Activated T-cell treated with anti-CD3 and anti-CD28 coated beads for 4 hours (primary cell): ENCODE measurements around the gene TNFAIP8L2.

Experiments
- DNase-seq: peaks from one replicate; pipeline ENCODE4 v3.0.0-alpha.2; 2020

TNFAIP8L2 gene

DNA sequence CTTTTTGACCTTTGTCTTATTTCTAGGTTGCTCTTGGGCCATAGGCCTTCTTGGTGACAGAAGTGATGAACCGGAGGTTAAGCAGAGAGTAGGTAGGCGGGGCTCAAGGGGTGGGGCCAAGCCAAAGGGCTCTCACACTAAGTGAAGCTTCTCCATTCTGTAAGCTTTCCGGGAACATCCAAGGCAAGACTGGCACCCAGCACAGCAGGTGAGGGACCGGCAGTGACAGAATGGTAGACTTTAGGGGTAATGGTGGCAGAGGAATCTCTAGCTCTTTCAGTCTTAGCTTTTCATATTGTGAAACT, at the start of gene TNFAIP8L2:
Gene TNFAIP8L2, plus strand, starts transcription at position 135 of the 305 bp plus-strand sequence. CDS start 2,049 bp downstream, outside the sequence.
- DNase-seq, result peak; percentile 61

DNA sequence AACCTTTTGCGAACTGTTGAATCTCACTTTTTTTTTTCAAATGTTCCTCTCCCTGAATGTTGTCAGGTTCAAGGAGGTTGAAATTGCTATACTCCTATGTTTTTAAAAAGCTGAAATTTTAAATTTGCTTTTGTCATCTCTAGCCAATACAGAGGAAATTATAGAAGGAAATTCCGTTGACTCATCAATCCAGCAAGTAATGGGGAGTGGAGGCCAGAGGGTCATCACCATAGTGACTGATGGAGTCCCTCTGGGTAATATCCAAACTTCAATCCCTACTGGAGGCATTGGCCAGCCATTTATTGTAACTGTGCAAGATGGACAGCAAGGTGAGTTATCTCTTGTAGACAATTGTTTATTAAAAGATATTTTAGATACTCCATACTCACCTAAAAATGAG, 49.6 kb upstream of the TNFAIP8L2 start:
- no peak for DNase-seq

DNA sequence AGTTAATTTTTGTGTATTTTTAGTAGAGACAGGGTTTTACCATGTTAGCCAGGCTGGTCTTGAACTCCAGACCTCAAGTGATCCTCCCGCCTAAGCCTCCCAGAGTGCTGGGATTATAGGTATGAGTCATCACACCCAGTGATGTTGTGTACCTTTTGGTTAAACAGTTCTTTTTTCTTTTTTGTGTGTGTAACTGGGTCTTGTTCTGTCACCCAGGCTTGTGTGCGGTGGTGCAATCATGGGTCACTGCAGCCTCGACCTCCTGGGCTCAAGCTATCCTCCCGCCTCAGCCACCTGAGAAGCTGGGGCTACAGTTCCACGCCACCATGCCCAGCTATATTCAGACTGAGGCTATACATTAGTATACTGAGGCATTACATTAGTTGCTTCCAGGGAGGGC, 48.1 kb upstream of the TNFAIP8L2 start:
- no peak for DNase-seq

DNA sequence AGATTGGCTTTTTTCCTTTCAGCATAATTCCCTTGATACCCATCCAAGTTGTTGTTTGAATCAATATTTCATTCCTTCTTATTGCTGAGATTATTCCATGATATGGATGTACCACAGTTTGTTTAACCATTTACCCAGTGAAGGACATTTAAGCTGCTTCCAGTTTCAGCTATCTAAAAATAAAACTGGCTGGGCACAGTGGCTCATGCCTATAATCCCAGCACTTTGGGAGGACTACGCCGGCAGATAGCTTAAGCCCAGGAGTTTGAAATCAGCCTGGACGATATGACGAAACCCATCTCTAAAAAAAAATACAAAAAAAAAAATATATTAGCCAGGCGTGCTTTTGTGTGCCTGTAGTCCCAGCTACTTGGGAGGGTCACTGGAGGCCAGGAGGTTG, 42.6 kb upstream of the TNFAIP8L2 start:
- DNase-seq, result no peak

DNA sequence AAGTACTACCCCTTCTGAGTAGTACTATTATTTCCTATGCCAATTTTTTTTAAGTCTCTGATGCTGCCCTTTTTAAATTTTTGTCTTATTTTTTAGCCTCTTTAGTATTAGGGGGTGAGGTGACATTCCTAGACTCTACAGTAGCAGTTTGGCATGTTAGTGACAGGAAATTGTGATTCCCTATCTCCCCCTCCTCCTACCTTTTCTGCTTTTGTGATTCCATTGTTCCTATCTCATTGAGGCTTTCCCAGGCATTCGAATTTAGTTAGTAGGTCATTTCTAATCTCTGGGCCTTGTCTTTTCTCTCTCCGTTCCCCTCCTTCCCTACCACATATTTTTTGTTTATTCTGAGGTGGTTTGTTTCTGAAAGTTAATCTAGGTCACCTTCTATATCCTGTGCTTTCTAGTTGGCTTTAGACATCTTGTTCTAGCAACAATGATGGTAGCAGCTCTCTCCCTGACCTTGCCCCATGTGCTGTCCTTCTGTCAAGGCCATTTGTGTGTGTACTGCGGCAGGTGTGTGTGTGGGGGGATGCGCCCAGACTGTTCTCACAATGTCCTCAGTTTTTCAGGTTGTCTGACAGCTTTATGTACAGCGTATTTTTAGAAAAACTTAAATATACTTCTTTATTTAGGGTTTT, 31.6 kb upstream of the TNFAIP8L2 start:
- no peak for DNase-seq

DNA sequence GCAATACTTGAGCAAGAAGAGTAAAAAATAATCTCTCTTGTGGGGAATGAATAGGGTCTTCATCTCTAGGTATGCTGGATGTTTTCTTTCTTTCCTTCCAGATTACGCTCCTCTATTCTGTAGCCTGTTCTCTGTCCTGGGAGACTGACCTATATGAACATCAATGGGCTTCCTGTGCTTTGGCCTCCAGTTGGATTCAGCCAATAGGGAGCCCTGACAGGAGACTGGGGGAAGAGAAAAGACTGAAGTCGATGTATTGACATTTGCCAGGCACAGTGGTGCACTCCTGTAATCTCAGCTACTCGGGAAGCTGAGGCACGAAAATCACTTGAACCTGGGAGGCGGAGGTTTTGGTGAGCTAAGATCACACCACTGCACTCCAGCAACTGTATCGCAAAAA, 27.6 kb upstream of the TNFAIP8L2 start:
- DNase-seq, result no peak

DNA sequence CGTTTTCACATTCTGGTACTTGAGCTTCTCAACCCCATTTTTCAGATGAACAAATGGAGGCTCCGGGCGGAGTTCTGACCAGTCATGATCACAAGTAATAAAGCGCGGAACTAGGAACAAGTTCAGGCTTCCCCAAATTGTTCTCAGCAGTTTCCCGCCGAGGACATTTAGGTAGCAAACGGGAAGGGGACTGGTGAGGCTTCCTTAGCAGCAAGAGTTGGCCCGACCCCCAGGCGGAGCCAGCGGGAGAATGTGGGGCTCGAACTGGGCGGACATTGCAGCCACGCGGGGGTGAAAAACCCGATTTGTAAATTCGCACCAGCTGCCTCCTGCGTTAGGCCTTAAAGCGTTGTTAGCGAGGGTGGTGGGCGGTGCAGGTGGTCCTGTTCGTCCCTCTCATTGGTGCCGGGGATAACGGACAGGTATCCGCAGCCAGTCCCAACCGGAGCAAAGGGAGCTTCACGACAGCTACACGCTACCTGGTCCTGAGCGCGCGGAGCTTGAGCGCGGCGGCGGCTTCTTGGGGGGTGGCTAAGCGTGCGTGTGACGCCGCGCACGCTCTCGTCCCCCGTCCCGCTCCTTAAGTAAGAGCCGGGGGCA, 25.4 kb upstream of the TNFAIP8L2 start:
- peak; percentile 62 for DNase-seq

DNA sequence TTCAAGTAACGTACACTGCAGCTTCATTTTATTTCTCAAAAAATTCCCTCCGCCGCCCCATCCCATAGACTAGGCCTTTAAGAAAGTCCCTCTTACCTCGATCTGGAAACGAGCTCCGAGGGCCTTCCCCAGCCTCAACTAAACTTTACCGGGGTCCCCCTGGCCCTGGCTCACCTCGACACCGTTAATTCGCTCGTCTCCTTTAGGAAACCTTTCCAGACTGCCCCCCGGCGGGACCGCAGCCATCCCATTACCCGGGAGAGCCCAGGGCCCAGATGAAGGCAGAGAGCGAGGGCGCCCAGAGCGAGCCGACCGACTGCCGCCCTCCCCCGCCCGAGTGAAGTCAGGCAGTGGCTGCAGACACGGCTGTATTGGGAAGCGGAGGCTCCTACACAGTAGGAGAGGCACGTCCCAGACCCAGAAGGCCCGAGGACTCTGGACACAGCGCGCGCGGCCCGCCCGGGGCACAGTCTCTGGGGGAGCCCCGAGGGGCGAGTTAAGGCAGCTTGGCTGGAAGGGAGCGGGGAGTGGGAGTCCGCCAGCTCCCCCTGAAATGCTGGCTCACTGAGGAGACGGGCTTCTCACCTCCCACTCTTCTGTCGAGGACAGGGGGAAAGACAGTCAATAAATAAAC, 24.6 kb upstream of the TNFAIP8L2 start:
- no peak for DNase-seq

DNA sequence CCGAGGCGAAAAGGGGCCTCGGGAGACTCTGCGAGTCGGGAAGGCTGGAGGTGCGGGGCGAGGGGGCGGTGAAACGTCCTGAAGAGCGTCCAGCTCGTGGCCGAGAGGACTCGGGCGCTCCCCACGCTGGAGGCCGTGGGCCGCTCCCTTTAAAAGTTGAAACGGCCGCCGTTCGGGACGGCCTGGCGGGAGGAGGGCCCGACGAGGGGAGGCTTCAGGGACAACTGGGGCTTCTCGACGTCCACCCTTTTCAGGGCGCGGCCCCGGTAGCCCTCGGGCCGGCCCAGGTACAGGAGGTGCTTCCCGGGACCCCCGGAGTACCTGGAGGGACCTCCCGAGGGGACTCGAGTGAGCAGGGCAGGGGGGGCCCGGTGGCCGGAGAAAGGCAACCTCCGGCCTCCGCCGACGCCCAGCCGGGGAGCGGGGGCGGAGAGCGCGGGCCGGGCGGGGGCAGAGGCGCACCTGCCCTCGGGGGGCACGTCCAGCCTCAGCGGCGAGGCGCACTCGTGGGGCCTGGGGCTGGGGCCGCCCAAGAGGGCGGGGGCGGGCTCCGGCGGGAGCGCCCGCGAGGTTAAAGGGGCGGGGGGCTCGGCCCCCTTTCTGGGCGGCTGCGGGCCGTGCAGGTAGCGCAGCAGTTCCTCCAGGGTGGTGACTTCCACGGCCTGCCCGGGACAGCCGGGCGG, 24.0 kb upstream of the TNFAIP8L2 start:
- DNase-seq, result no peak

DNA sequence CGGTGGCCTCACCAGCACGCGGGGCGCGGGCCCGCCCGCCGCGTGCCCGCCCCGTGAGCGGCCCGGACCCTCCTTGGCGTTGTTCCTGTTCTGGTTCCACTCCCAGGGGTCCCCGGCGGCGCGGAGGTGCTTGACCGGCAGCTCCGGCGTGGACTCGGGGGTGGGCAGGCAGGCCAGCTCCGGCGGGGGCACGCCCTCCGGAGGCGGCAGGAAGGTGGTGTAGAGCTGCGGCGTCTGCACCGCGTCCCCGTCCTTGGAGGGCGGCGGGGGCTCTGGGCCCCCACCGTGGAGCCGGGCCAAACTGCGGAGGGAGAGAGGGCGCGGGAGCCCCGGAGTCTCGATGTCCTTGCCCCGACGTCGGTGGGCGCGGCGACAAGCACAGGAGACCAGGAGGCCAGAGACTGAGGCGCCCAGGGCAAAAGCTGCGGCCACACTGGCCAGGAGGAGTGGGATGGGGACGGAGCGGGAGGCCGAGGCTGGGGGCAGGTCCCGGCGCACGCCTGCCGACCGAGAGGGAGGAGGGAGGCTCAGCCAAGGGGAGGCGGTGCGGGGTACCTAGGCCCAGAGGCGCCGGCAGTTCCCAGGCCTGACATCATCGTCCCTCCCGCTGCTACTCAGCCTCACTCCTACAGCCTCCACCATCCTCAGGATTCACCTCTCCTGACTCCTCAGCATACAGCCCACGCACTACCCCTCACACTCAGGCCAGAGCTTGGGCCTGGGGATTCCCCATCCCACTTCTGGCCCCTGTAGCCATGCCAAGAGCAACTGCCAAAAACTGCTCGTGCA, 23.2 kb upstream of the TNFAIP8L2 start:
- no peak for DNase-seq

DNA sequence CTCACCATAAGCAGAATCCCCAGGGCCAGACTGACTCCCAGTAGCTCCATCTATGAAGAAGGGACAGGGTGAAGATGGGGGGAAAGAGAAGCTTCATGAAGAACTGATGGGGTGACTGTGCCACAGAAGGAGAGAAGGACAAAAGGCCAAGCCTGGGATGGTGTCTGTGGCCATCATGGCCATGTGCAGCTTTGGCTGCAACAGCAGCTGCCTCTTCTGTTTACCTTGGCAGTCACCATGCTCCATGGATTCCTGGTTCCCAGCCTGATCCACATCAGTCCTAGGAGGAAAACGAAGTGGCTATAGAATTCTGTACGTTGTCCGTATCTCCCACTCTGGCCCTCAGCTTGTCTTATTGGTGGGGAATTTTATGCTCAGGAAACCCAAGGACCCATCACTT, 22.1 kb upstream of the TNFAIP8L2 start:
- no peak for DNase-seq

DNA sequence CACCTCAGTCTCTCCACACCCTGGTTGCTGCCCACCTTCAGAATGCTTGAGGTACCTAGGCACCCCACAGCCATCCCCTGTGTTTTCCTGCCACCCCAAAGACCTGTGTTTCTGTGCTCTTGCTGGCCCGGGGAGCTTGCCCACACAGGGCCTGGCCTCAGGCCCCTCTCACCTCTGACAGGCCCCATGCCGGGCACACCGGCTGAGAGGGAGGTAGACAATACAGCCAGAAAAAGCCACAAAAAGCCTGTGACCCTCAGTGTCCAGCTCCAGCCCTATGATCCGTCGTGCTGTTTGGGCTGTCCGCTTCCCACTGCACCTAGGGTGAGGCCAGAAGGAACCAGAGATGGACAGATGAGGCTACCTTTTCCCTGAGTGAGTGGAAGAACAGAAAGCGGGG, 21.5 kb upstream of the TNFAIP8L2 start:
- DNase-seq, result no peak

DNA sequence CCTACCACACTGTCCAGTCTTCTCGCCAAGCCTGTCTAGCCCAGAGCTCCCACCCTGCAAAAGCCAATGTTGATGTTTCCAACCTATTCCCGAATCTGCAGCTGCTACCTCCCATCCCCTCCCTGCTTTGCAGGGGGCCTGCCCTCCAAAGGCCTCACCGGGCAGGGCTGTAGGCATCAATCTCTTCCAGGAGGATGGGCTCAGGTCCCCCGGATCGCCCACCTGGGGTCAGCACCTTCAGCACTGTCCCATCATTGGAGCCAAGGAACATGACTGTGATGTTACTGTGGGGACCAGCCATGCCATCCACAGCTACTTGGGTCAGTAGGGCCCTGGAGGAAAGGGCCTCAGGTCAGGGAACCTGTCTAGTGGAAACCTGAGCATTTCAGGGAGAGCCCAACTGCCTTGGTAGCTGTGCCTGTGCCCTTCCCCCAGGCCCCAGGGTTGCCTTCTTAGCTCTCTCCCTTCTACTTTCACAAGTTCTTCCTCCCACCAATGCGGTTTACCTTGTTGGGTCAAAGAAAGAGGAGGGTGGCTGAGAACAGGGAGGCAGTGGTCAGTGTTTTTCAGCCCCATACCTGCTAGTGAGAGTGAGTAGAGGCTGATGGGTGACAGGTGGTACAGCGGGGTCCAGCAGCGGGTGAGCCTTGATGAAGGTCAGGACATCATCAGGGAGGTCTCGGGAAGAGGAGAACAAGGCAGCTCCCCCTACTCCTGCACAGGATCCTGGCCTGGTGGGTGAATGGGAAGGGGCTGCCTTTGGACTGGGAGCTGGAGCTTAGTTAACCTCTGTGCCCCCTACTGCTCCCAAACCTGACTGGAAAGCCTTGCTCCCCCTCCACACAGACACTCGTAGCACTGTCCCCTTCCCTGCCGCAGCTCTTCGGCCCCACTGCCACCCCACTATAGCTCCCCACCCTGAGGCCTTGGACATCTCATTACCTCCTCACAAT, 20.7 kb upstream of the TNFAIP8L2 start:
- no peak for DNase-seq

DNA sequence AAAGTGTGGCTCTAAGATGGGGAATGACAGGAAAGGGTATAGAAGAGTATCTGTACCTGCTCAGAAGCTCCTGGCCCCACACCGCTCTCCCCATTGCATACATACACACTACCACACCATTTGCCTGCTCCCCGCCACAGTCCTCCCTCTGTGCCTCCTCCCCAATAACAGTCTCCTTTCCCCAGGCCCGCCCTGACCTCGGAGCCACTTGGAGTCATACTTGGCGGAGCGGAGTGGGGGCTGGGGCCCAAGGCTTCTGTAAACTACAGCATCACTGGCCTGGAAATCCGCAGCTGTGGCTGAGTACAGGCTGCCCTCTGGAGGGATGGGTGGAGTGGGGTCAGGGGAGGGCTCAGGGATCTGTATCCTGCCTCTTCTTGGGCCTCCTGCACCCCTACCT, 18.7 kb upstream of the TNFAIP8L2 start:
- DNase-seq, result no peak

DNA sequence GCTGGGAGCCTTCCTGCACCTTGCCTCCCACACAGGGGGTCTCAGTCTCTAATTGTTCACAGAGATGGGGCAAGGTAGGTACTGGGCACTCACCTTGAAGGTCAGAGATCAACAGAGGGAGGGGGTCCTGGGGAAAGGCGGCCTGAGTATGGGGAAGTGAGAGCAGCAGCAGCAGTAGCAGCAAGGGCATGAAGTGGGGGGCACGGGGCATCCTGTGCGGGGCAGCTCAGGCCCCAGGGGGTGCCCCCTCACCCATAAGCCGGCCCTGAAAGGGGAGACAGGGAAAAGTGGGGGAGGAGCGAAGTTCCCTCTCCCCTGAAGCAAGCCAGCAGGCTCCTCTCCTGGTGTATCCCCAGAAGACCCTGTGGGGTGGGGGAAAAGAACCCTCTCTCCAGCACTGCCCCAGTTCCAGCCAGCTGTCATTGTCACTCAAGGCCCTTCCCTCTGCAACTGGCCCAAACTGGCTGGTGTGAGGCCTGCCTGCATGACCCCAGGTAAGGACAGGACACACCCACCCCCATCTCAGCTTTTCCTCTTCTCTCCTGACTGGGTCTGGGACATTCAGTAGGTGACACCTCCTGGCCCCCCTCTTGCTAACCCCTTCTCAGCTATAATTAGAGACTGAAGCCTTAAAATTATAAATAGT, 13.9 kb upstream of the TNFAIP8L2 start:
- DNase-seq, result no peak

DNA sequence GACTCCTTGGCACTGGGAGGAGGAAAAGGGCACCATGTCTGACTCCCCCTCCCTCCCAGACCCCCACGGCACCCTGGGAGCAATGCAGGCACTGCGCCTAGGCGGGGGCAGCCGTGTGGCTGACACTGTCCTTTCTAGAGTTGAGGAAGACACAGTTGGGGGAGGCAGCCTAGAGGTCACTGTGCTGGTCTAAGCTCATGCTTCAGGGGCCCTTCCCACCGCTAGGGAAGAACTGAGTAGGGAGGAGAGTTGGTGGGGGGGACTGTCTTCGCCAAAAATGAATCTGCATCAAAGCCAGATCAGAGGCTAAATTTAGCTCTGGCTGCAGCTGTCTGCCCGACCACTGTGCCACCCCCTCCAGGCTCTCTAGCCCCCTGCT, 13.4 kb upstream of the TNFAIP8L2 start:
- DNase-seq, result no peak

DNA sequence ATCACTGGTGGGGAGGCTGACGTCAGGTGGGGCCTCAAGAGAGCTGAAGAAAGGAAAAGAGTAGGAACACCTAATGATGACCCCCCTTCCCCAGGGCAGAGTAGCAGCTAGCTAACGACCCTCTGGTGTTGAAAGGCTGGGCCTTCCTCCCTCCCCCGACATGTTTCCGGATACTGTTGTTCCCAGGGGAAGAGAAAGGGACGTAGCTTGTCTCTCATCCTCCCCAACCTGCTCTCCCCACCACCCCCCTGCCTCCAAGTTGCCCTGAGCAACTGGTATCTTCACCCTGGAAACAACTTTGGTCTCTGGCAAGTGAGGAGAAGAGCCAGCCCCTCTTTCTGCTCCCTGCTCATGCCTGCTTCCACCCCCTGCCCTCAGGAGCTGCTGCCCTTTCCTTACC, 12.5 kb upstream of the TNFAIP8L2 start:
- no peak for DNase-seq

DNA sequence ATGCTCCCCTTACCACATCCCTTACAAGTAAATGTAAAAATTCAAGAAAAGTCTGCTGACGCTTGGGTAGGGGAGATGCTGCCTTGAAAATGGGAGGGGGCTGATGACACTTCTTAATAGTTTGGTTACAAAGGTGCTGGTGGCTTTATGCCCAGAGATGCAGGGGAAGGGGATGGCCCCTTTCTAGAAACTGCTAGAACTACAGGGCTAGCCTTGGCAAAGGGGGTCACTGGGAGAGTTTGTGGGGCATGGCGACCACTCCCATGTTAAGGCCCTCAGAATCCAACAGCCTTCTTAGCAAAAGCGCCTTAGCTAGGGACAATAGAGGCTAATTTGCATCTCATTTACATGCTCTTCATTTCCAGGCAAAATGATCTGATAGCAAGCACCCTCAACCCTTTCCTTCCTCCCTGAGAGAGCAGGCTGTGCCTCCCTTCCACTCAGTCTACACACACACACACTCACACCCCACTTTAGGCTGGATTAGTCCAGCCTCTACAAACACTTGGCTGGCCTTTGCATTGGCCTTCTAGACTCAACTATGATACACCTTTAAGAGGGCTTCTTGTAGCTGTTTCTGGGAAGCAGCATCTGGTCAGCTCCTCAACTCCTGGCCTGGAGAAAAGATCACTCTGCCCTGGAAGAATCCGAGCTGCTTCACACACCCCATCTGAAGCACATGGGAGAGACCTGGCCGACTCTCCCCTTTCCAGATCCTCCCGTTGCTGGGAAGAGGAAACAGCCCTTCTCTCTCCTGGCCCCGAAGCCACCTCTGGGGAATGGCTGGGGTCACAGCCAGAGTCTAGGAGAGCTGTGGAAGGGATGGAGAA, 11.8 kb upstream of the TNFAIP8L2 start:
- no peak for DNase-seq

DNA sequence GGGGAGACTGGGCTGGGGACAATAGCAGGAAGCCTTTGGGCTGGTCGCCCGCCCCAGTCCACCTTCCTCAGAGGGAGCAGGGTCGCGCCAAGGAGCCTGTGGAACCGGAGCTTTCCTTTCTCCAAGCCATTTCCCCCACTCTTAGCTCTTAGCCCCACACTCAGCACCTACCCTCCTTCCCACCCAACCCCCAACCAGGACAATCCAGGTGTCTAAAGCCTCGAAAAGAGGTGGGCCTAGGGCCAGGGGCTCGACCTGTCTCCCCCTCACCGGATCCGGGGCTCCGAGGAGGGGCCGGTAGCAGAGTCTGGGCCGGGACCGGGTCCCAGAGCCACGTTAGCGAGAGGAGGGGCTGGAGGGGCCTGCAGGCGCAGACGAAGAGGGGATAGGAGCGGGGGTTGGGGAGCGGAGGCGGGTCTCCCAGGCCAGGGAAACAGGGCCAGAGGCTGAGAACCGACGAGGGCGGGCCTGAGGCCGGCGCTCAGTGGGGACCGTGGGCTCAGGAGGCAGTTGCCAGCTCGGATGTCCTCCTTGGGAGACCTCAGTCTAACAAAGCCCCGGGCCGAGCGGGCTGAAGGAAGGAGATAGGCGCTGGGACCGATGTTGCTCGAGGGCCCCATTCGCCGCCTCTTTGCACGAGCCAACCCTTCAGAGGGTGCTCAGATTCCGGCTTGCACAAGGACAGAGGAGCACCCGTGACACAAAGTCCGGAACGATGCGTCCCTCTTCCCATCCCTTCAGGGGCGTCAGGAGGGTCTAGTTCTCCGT, 11.0 kb upstream of the TNFAIP8L2 start:
- DNase-seq, result no peak

DNA sequence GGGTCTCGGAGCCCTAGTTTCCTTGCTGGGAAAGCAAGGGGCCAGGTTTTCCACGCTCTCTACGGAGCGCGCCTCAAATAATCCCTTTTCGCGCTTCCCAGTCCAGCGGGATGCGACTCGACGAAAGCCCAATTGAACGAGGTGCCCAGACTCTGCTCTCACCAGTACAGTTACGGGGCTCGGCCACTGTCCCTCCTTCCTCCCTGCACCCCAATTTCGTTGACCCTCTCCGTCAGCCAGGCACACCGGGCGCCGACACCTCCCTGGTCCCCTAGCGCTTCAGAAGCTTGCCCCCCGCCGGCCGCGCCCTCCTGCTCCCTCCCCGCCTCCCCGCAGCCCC, 10.4 kb upstream of the TNFAIP8L2 start:
- DNase-seq, result no peak
